C4-2B (cell line): ENCODE data around the gene CRYZL1.

ENCODE experiments used
- ZFX ChIP-seq: fragments of 450-650 bp; IDR thresholded peaks from 2 replicates; pipeline ENCODE4 v1.6.1; 2017
- TF ChIP-seq, protein P1 (sequence below): fragments of 450-650 bp; conservative IDR thresholded peaks from 2 replicates; pipeline ENCODE4 v1.5.1; 2017; ENCODE audit warnings: mild to moderate bottlenecking

DNA sequence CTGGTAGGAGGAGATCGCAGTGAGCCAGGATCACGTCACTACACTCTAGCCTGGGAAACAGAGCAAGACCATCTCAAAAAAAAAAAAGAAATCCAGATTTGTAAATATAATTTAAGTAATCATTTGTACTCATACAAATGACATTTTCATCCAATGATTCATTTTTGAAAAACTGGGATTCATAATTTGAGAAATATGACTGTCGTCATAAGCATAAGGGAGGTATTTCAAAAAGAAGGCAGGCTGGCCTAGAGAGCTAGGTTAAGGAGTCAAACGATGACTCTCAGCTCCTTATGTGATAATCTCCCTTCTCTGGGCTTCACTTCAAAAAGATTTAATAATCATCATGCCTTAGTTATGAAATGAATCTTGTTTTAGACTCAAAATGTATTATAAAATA is 101.9 kb downstream of the CRYZL1 start:
- TF ChIP-seq, protein P1, sequence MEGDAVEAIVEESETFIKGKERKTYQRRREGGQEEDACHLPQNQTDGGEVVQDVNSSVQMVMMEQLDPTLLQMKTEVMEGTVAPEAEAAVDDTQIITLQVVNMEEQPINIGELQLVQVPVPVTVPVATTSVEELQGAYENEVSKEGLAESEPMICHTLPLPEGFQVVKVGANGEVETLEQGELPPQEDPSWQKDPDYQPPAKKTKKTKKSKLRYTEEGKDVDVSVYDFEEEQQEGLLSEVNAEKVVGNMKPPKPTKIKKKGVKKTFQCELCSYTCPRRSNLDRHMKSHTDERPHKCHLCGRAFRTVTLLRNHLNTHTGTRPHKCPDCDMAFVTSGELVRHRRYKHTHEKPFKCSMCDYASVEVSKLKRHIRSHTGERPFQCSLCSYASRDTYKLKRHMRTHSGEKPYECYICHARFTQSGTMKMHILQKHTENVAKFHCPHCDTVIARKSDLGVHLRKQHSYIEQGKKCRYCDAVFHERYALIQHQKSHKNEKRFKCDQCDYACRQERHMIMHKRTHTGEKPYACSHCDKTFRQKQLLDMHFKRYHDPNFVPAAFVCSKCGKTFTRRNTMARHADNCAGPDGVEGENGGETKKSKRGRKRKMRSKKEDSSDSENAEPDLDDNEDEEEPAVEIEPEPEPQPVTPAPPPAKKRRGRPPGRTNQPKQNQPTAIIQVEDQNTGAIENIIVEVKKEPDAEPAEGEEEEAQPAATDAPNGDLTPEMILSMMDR = no peak
- no peak for TF ChIP-seq ZFX
